ENCODE results near the gene RACGAP1. TPM values are rescaled to one million over a fixed set of nuclear protein-coding genes. Genes with fewer than 3 reads are reported as not detected.

The RACGAP1 gene
- total and polyA plus RNA-seq, 3 donors from 2014 or later = 48.1 to 118 (median 60.6) TPM

DNA sequence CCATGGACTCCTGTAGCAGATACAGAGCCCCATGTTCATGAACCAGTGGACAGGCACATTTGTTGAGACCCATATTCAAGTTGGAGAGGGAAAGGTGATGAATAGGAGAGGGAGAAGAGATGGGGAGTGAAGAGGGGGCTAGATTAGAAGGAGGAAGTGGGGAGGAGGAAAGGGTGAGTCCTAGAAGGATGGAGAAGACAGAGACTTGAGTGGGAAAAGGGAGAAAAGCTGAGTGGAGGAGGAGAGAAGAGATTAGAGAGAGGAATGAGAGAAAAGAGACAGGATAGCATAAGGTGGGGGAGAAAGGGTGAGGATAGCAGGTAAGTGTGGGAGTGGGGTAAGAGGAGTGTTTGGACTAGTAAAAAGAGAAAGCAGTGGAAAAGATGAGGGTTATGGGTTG, 27.2 kb upstream of the RACGAP1 start:
- Histone ChIP-seq H3K36me3 (ENCODE audit: low read depth, missing control alignments) (no peaks in the 10 kb centered on the region), H3K27me3 (no peaks in the 10 kb centered on the region), H3K9me3 (no peaks in the 10 kb centered on the region), H3K4me3 (no peak overlapping the region), H3K4me1 (peaks cover 19% of the 10 kb centered on the region), H3K27ac (no peak overlapping the region)
- TF ChIP-seq POLR2A (IDR thresholded peaks at IDR 0.05) = no peak
- TF ChIP-seq, protein P1, sequence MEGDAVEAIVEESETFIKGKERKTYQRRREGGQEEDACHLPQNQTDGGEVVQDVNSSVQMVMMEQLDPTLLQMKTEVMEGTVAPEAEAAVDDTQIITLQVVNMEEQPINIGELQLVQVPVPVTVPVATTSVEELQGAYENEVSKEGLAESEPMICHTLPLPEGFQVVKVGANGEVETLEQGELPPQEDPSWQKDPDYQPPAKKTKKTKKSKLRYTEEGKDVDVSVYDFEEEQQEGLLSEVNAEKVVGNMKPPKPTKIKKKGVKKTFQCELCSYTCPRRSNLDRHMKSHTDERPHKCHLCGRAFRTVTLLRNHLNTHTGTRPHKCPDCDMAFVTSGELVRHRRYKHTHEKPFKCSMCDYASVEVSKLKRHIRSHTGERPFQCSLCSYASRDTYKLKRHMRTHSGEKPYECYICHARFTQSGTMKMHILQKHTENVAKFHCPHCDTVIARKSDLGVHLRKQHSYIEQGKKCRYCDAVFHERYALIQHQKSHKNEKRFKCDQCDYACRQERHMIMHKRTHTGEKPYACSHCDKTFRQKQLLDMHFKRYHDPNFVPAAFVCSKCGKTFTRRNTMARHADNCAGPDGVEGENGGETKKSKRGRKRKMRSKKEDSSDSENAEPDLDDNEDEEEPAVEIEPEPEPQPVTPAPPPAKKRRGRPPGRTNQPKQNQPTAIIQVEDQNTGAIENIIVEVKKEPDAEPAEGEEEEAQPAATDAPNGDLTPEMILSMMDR (IDR thresholded peaks at IDR 0.05) = no peak
- no peak for DNase-seq
- intact Hi-C loops (cut with DNase I; ENCODE audit: low total_unique reads) = no loop called here

DNA sequence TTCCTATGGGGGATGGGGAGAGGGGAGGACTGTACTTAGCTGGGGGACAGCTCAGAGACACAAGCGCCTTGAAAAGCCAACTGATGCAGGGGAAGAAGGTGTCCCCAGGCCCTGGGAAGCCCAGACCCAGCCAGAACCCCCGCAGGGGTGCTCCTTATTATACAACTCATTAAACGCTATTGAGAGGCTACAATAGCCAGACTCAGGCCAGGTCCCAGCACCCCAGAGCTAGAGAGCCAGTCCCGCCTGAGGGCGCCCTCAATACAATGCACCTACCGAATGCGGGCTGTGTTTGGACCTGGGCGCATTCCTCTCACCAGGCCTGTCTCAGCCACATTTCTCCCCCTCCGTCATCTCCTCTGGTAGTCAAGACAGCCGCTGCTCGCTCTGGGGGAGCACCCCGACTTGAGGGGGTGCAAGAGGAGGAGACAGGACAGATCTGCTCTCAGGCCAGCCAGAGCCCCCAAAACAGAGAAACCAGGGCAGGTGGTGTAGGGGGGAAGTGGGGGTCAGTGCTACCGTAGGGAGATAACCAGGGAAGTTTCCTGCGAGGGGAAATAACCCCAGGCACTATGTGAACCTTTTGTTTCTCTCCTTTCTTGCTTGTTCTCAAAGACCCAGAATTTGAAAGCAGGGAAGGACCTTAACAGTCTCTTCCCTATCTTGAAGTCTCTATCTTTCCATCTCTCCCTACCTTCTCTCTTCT, 26.0 kb upstream of the RACGAP1 start:
- intact Hi-C loops (cut with DNase I; ENCODE audit: low total_unique reads) = no loop called here
- 50 to 56% methylated on average over 13 to 14 of the region's 14 CpGs for WGBS, 2 donors
- no peaks in the 10 kb centered on the region for H3K27me3 ChIP-seq

DNA sequence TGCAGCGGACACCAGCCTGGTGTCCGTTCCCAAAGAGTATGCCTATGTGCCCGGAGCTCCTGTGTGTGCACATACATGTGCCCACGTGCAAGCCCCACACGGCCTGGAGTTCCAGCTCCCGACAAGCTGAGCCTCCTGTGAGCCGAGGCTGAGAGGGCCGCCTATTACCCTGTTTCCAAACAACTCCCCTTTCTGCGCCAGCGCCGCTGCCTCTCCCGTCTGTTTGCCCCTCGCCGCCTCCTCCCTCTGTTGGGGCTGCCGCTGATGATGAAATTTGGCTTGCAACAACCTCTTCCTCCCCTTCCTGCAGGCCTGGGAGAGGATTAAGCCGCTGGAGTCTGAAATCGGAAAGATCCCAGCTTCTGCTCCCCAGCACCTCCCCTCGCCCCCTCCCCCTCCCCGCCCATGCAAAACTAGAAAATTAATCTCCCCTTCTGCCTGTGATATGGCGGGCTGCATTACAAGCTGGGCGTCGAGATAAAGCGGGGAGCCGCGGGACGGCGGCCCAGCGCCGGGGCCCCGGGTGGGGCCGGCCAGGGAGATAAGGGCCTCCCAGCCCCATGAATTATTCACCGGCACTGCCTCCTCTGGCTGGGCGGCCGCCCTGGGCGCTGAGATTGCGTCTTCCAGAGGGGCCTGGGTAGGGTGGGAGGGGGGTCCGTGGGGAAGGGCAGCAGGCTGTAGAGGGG, 25.3 kb upstream of the RACGAP1 start:
- Histone ChIP-seq H3K27ac (no peak overlapping the region), H3K4me3 (peak overlapping the region; percentile 31 to 37), H3K9me3 (no peaks in the 10 kb centered on the region), H3K4me1 (peaks cover 5% of the 10 kb centered on the region), H3K36me3 (ENCODE audit: low read depth, missing control alignments) (no peaks in the 10 kb centered on the region), H3K27me3 (no peaks in the 10 kb centered on the region)
- DNase-seq = peak; percentile 40
- no peak for TF ChIP-seq POLR2A (IDR thresholded peaks at IDR 0.05)
- TF ChIP-seq, protein P1 (IDR thresholded peaks at IDR 0.05) = no peak
- intact Hi-C loops (cut with DNase I; ENCODE audit: low total_unique reads) = no loop called here
- 6% methylated on average over 14 to 34 of the region's 37 CpGs for WGBS, 2 donors

More for the DNA sequence above, 26.0 kb upstream of the RACGAP1 start:
- Histone ChIP-seq H3K4me3 (peak overlapping the region; percentile 31 to 37), H3K27ac (no peak overlapping the region), H3K36me3 (ENCODE audit: low read depth, missing control alignments) (no peaks in the 10 kb centered on the region), H3K4me1 (peaks cover 9% of the 10 kb centered on the region), H3K9me3 (no peaks in the 10 kb centered on the region)
- TF ChIP-seq, protein P1 (IDR thresholded peaks at IDR 0.05) = no peak
- no peak for TF ChIP-seq POLR2A (IDR thresholded peaks at IDR 0.05)
- DNase-seq = no peak

DNA sequence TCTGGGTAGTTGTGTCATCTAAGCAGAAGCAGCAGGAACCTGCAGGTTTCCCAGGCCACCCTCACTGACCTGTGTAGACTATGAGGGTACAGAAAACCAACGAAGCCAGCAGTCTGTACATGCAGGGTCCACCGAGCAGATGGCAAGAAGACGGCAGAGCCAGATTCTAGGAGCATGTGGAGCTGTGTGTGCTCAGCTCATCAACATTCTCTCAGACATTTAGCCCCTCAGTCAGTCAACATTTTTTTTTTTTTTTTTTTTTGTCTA, 24.8 kb upstream of the RACGAP1 start:
- TF ChIP-seq POLR2A (IDR thresholded peaks at IDR 0.05) = no peak
- TF ChIP-seq, protein P1 (IDR thresholded peaks at IDR 0.05) = no peak
- DNase-seq = no peak
- intact Hi-C loops (cut with DNase I; ENCODE audit: low total_unique reads) = no loop called here
- no peak overlapping the region for H3K4me3 ChIP-seq
- 73 to 77% methylated on average over 3 of the region's 3 CpGs for WGBS, 2 donors
- H3K4me1 ChIP-seq = peaks cover 5% of the 10 kb centered on the region
- H3K27me3 ChIP-seq = no peaks in the 10 kb centered on the region
- H3K9me3 ChIP-seq = no peaks in the 10 kb centered on the region
- no peaks in the 10 kb centered on the region for H3K36me3 ChIP-seq (ENCODE audit: low read depth, missing control alignments)
- H3K27ac ChIP-seq = no peak overlapping the region

Data from testis (tissue), 3 donors.